ENCODE results near the gene JAK1. TPM values are rescaled to one million over a fixed set of nuclear protein-coding genes. Genes with fewer than 3 reads are reported as not detected.
"Not testable (repeated sequence)": the region's sequence is repeated elsewhere in the genome, so short reads cannot be mapped to it uniquely, and the experiment has no call there.

The JAK1 gene
- total RNA-seq, 2 donors from 2014 or later = 22.9 to 23.2 TPM

- Histone ChIP-seq H3K4me1 (ENCODE audit: control insufficient read depth, insufficient read depth, low read length) (no peaks in the 10 kb centered on the region), H3K27me3 (ENCODE audit: control insufficient read depth, insufficient read depth, low read length, poor library complexity, severe bottlenecking) (no peaks in the 10 kb centered on the region), H3K27ac (ENCODE audit: low read depth, low read length) (no peak overlapping the region), H3K9ac (ENCODE audit: extremely low read depth, low read length, poor library complexity, severe bottlenecking) (no peak overlapping the region), H3K36me3 (ENCODE audit: control insufficient read depth, insufficient read depth, low read length) (peaks cover 4% of the 10 kb centered on the region), H3K9me3 (ENCODE audit: control insufficient read depth, low read length) (no peaks in the 10 kb centered on the region), H3K4me3 (ENCODE audit: low read length) (no peak overlapping the region)
- 84% methylated on average over 10 of the region's 11 CpGs; no CpG with 5 or more reads in 1 of the 2 experiments for WGBS, 2 experiments (ENCODE audit: insufficient coverage in 1 of 2, insufficient read length in 1 of 2)
- Mint-ChIP-seq H3K27ac (no peak overlapping the region), H3K36me3 (ENCODE audit: low read depth) (peaks cover 19% of the 10 kb centered on the region), H3K27me3 (ENCODE audit: insufficient read depth) (no peaks in the 10 kb centered on the region), H3K4me1 (no peaks in the 10 kb centered on the region), H3K9me3 (peaks cover 4% of the 10 kb centered on the region), H3K4me3 (no peak overlapping the region)
- TF ChIP-seq CTCF (conservative IDR thresholded peaks at IDR 0.05) = peak; percentile 94
- DNase-seq = peak; percentile 86
Measured at GRCh38 chr1:64823691-64824476, 142.5 kb downstream of the JAK1 start.

- H3K4me1 ChIP-seq (ENCODE audit: control insufficient read depth, insufficient read depth, low read length) = no peaks in the 10 kb centered on the region
- no peak overlapping the region for H3K4me3 ChIP-seq (ENCODE audit: low read length)
- H3K9me3 ChIP-seq (ENCODE audit: control insufficient read depth, low read length) = no peaks in the 10 kb centered on the region
- Mint-ChIP-seq H3K4me3 (no peak overlapping the region), H3K27me3 (ENCODE audit: insufficient read depth) (no peaks in the 10 kb centered on the region), H3K4me1 (no peaks in the 10 kb centered on the region), H3K9me3 (peaks cover 5% of the 10 kb centered on the region), H3K27ac (no peak overlapping the region), H3K36me3 (ENCODE audit: low read depth) (peaks cover 24% of the 10 kb centered on the region)
- peaks cover 4% of the 10 kb centered on the region for H3K36me3 ChIP-seq (ENCODE audit: control insufficient read depth, insufficient read depth, low read length)
- no peak for TF ChIP-seq CTCF (conservative IDR thresholded peaks at IDR 0.05)
- H3K27ac ChIP-seq (ENCODE audit: low read depth, low read length) = no peak overlapping the region
- DNase-seq = no peak
- no peak overlapping the region for H3K9ac ChIP-seq (ENCODE audit: extremely low read depth, low read length, poor library complexity, severe bottlenecking)
- 92 to 100% methylated on average over 1 of the region's 1 CpG for WGBS, 2 experiments (ENCODE audit: insufficient coverage in 1 of 2, insufficient read length in 1 of 2)
- H3K27me3 ChIP-seq (ENCODE audit: control insufficient read depth, insufficient read depth, low read length, poor library complexity, severe bottlenecking) = no peaks in the 10 kb centered on the region
Measured at GRCh38 chr1:64822621-64823020, 143.7 kb downstream of the JAK1 start.

GRCh38 chr1:64820572-64820971 lies 145.8 kb downstream of the JAK1 start:
- not testable (repeated sequence) for H3K4me1 ChIP-seq (ENCODE audit: control insufficient read depth, insufficient read depth, low read length); H3K4me3 ChIP-seq (ENCODE audit: low read length); H3K27ac Mint-ChIP-seq; H3K27ac ChIP-seq (ENCODE audit: low read depth, low read length); H3K9me3 ChIP-seq (ENCODE audit: control insufficient read depth, low read length); H3K4me1 Mint-ChIP-seq; H3K9ac ChIP-seq (ENCODE audit: extremely low read depth, low read length, poor library complexity, severe bottlenecking); H3K36me3 ChIP-seq (ENCODE audit: control insufficient read depth, insufficient read depth, low read length); H3K27me3 ChIP-seq (ENCODE audit: control insufficient read depth, insufficient read depth, low read length, poor library complexity, severe bottlenecking); H3K27me3 Mint-ChIP-seq (ENCODE audit: insufficient read depth); H3K4me3 Mint-ChIP-seq; DNase-seq
- peaks cover 42% of the 10 kb centered on the region for H3K36me3 Mint-ChIP-seq (ENCODE audit: low read depth)
- peaks cover 13% of the 10 kb centered on the region for H3K9me3 Mint-ChIP-seq
- 92 to 100% methylated on average over 3 of the region's 3 CpGs for WGBS, 2 experiments (ENCODE audit: insufficient coverage in 1 of 2, insufficient read length in 1 of 2)

GRCh38 chr1:64817364-64817763 lies 149.0 kb downstream of the JAK1 start:
- not testable (repeated sequence) for H3K4me3 Mint-ChIP-seq; H3K9me3 ChIP-seq (ENCODE audit: control insufficient read depth, low read length); H3K4me1 ChIP-seq (ENCODE audit: control insufficient read depth, insufficient read depth, low read length); H3K9ac ChIP-seq (ENCODE audit: extremely low read depth, low read length, poor library complexity, severe bottlenecking); H3K4me3 ChIP-seq (ENCODE audit: low read length); H3K27ac Mint-ChIP-seq; H3K36me3 ChIP-seq (ENCODE audit: control insufficient read depth, insufficient read depth, low read length); H3K27me3 ChIP-seq (ENCODE audit: control insufficient read depth, insufficient read depth, low read length, poor library complexity, severe bottlenecking); H3K4me1 Mint-ChIP-seq; H3K27ac ChIP-seq (ENCODE audit: low read depth, low read length); DNase-seq; H3K27me3 Mint-ChIP-seq (ENCODE audit: insufficient read depth)
- H3K36me3 Mint-ChIP-seq (ENCODE audit: low read depth) = peaks cover 46% of the 10 kb centered on the region
- peaks cover 13% of the 10 kb centered on the region for H3K9me3 Mint-ChIP-seq
- WGBS, 2 experiments (ENCODE audit: insufficient coverage in 1 of 2, insufficient read length in 1 of 2) = 83 to 97% methylated on average over 5 of the region's 5 CpGs
